OCI-LY7 (cell line): ENCODE measurements around the gene GLIS1.
A peak's percentile ranks its signal among the peaks of the same experiment; 100 is the strongest.

ENCODE experiments used
- EZH2phosphoT487 ChIP-seq: fragments of 200-600 bp; sonication (generic); IDR thresholded peaks from 2 replicates; pipeline ENCODE4 v1.6.1; 2018; ENCODE audit warnings: low read depth, borderline replicate concordance, mild to moderate bottlenecking, mixed run types, antibody characterized with exemption, low read length, moderate library complexity, mixed read lengths
- TF ChIP-seq, protein P1 (sequence below): fragments of 200-600 bp; sonication (generic); conservative IDR thresholded peaks from 2 replicates; pipeline ENCODE4 v1.5.1; 2014; ENCODE audit warnings: mild to moderate bottlenecking, antibody characterized with exemption, low read length, moderate library complexity, mixed read lengths

DNA sequence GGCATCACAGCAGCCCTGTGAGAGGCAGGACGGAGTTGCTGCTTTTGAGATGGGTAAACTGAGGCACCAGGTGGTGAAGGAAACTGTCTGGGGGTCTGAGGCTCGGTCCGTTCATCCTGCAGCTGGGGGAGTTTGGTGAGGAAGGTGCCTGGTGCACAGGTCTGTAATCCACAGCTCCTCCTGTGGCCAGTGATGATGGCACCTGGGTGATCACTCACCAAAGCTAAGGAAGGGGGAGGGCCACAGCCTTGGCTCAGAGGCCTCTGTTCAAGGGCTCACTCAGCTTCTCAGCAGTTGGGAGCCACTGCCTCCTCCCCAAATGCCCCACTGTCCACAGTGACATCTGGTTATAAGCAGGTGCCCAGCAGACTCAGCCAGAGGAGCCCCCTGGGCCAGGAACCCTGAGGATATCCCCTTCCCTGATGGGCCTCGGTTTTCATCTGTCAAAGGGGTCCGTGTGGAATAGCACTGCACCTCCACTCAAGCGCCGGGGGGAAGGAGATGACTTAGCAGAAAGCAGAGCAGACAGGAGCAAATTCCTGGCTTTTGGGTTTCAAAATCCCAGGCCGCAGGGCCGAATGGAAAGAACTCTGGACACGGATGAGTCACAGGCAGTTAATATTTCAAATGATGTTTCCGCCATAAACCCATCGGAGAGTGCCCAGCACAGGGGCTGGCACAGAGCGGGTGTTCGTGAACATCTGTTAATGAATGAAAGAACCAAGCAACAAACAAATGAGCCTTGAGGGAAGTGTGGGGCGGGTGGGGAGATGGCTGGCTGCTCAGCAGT is 197.0 kb downstream of the GLIS1 start:
- TF ChIP-seq, protein P1, sequence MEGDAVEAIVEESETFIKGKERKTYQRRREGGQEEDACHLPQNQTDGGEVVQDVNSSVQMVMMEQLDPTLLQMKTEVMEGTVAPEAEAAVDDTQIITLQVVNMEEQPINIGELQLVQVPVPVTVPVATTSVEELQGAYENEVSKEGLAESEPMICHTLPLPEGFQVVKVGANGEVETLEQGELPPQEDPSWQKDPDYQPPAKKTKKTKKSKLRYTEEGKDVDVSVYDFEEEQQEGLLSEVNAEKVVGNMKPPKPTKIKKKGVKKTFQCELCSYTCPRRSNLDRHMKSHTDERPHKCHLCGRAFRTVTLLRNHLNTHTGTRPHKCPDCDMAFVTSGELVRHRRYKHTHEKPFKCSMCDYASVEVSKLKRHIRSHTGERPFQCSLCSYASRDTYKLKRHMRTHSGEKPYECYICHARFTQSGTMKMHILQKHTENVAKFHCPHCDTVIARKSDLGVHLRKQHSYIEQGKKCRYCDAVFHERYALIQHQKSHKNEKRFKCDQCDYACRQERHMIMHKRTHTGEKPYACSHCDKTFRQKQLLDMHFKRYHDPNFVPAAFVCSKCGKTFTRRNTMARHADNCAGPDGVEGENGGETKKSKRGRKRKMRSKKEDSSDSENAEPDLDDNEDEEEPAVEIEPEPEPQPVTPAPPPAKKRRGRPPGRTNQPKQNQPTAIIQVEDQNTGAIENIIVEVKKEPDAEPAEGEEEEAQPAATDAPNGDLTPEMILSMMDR: peak; percentile 71
- TF ChIP-seq EZH2phosphoT487: no peak
